Measurements from ENCODE around the gene PIGV. TPM values are rescaled to one million over a fixed set of nuclear protein-coding genes. Genes with fewer than 3 reads are reported as not detected.

Gene PIGV
- total and polyA plus RNA-seq, 2 donors (not counting 1 experiment from before 2014, with no cell fraction given): 9.2 to 17.4 TPM

DNA sequence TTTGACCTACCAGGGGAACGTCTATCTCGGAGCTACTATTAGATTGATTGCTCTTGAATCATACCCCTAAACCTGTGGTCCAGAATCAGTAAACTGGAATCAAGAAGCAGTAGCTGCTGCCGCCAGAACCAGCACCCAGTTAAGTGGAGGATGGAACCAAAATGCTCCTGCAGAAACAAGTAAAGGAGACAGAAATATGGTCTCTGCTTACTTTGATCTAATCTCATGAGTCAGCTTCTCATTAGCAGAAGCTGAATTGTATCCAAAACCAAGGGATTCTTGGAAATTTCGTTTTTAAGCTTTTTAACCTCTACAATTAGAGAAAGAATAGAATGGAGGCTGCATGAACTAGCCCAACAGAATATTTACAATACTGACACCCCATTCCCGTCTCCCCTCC is 42.6 kb upstream of the PIGV start:
- ATAC-seq (ENCODE audit: low read depth): no peak
- Mint-ChIP-seq H3K27me3 (no peaks in the 10 kb centered on the region), H3K4me1 (peaks cover 78% of the 10 kb centered on the region), H3K27ac (peak overlapping the region; percentile 92), H3K9me3 (ENCODE audit: insufficient read depth) (no peaks in the 10 kb centered on the region), H3K4me3 (no peak overlapping the region)
- Histone ChIP-seq H2AFZ (ENCODE audit: insufficient read depth, low read depth, low read length, poor library complexity, severe bottlenecking) (no peak overlapping the region), H3K4me3 (ENCODE audit: control extremely low read depth in 1 of 5, extremely low read depth in 1 of 5, insufficient read depth in 1 of 5, low read depth in 2 of 5, low read length in 4 of 5) (no peak overlapping the region), H4K20me1 (ENCODE audit: control insufficient read depth, insufficient read depth, low read length, poor library complexity, severe bottlenecking) (peaks cover 19% of the 10 kb centered on the region), H3K27ac (ENCODE audit: low read length in 2 of 2) (peak overlapping the region; percentile 75 to 96), H3K79me2 (ENCODE audit: control insufficient read depth, insufficient read depth, low read length) (peaks cover 72% of the 10 kb centered on the region), H3K4me2 (replicated peaks; ENCODE audit: low read depth, low read length, poor library complexity, severe bottlenecking) (peak overlapping the region; percentile 78), H3K9ac (ENCODE audit: low read length) (no peak overlapping the region), H3K4me1 (ENCODE audit: control insufficient read depth in 2 of 2, insufficient read depth in 2 of 2, low read length in 2 of 2) (peaks cover 74 to 86% of the 10 kb centered on the region in 2 donors), H3K27me3 (replicated peaks in 1 of 4; ENCODE audit: control extremely low read depth in 1 of 4, control insufficient read depth in 3 of 4, insufficient read depth in 4 of 4, low read length in 3 of 4) (no peaks in the 10 kb centered on the region), H3K36me3 (replicated peaks in 1 of 2; ENCODE audit: control extremely low read depth in 1 of 2, control insufficient read depth in 1 of 2, extremely low read depth in 1 of 2, insufficient read depth in 2 of 2, low read length in 1 of 2) (peaks cover 1 to 52% of the 10 kb centered on the region in 2 experiments), H3K9me3 (ENCODE audit: control extremely low read depth in 1 of 3, control insufficient read depth in 2 of 3, insufficient read depth in 1 of 3, low read length in 2 of 3) (no peaks in the 10 kb centered on the region)
- intact Hi-C loops (cut with micrococcal nuclease): loop anchor here (2.0 kb wide), 1 partner anchor 22 kb away; no protein-coding TSS in a partner anchor
- TF ChIP-seq, protein P1, sequence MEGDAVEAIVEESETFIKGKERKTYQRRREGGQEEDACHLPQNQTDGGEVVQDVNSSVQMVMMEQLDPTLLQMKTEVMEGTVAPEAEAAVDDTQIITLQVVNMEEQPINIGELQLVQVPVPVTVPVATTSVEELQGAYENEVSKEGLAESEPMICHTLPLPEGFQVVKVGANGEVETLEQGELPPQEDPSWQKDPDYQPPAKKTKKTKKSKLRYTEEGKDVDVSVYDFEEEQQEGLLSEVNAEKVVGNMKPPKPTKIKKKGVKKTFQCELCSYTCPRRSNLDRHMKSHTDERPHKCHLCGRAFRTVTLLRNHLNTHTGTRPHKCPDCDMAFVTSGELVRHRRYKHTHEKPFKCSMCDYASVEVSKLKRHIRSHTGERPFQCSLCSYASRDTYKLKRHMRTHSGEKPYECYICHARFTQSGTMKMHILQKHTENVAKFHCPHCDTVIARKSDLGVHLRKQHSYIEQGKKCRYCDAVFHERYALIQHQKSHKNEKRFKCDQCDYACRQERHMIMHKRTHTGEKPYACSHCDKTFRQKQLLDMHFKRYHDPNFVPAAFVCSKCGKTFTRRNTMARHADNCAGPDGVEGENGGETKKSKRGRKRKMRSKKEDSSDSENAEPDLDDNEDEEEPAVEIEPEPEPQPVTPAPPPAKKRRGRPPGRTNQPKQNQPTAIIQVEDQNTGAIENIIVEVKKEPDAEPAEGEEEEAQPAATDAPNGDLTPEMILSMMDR (IDR thresholded peaks at IDR 0.05): no peak
- TF ChIP-seq EZH2 (IDR thresholded peaks at IDR 0.05; ENCODE audit: borderline replicate concordance, insufficient read depth, low read depth, low read length, poor library complexity, severe bottlenecking): no peak
- no peak for DNase-seq
- ChIA-PET CTCF (interaction anchor here (0.7 to 3.2 kb wide), 10 partner anchors 17 to 207 kb away, joined by 3 to 24 read pairs (median 4); partner anchors contain the start of gene ARID1A), POLR2A (interaction anchor here (4.8 kb wide), 1 partner anchor 48 kb away, joined by 26 read pairs; the partner anchor contains the start of gene ARID1A)
- 75% methylated on average over 1 of the region's 5 CpGs for WGBS (ENCODE audit: insufficient coverage)

DNA sequence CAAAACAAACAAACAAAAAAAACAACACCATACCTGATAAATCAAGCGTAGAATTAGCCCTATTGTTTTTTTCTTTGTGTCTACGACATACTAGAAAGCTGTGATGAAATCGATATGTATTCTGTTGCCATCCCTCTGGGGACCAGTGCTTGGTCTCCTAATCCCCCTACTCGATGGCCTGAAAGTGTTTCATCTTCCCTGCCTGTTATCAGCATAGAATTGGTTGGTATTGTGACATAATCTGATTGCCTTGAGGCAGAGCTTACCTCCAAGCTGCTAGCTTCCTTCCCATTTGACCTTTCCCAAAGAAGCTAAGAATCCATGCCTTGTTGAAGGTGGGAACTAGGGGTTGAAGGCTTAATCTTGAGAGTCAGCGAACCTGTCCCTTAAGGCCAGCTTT is 40.7 kb upstream of the PIGV start:
- TF ChIP-seq, protein P1 (IDR thresholded peaks at IDR 0.05): no peak
- TF ChIP-seq EZH2 (IDR thresholded peaks at IDR 0.05; ENCODE audit: borderline replicate concordance, insufficient read depth, low read depth, low read length, poor library complexity, severe bottlenecking): no peak
- Histone ChIP-seq H3K27me3 (replicated peaks in 1 of 4; ENCODE audit: control extremely low read depth in 1 of 4, control insufficient read depth in 3 of 4, insufficient read depth in 4 of 4, low read length in 3 of 4) (no peaks in the 10 kb centered on the region), H3K79me2 (ENCODE audit: control insufficient read depth, insufficient read depth, low read length) (peaks cover 74% of the 10 kb centered on the region), H3K9me3 (ENCODE audit: control extremely low read depth in 1 of 3, control insufficient read depth in 2 of 3, insufficient read depth in 1 of 3, low read length in 2 of 3) (no peaks in the 10 kb centered on the region), H3K36me3 (replicated peaks in 1 of 2; ENCODE audit: control extremely low read depth in 1 of 2, control insufficient read depth in 1 of 2, extremely low read depth in 1 of 2, insufficient read depth in 2 of 2, low read length in 1 of 2) (peaks cover 0 to 49% of the 10 kb centered on the region in 2 experiments), H3K9ac (ENCODE audit: low read length) (no peak overlapping the region), H4K20me1 (ENCODE audit: control insufficient read depth, insufficient read depth, low read length, poor library complexity, severe bottlenecking) (peaks cover 24% of the 10 kb centered on the region), H3K4me1 (ENCODE audit: control insufficient read depth in 2 of 2, insufficient read depth in 2 of 2, low read length in 2 of 2) (peaks cover 63 to 72% of the 10 kb centered on the region in 2 donors), H3K4me3 (ENCODE audit: control extremely low read depth in 1 of 5, extremely low read depth in 1 of 5, insufficient read depth in 1 of 5, low read depth in 2 of 5, low read length in 4 of 5) (no peak overlapping the region), H3K27ac (ENCODE audit: low read length in 2 of 2) (peak overlapping the region; percentile 7 to 96), H2AFZ (ENCODE audit: insufficient read depth, low read depth, low read length, poor library complexity, severe bottlenecking) (no peak overlapping the region), H3K4me2 (replicated peaks; ENCODE audit: low read depth, low read length, poor library complexity, severe bottlenecking) (no peak overlapping the region)
- CTCF ChIA-PET: interaction anchor here (0.6 to 1.8 kb wide), 6 partner anchors 8 to 145 kb away, joined by 3 to 5 read pairs (median 3); no protein-coding TSS in a partner anchor
- POLR2A ChIA-PET: interaction anchor here (0.6 to 0.7 kb wide), 2 partner anchors 18 to 1472 kb away, joined by 3 to 4 read pairs; no protein-coding TSS in a partner anchor
- no peaks in the 10 kb centered on the region for H3K9me3 Mint-ChIP-seq (ENCODE audit: insufficient read depth)
- DNase-seq: no peak
- no peak overlapping the region for H3K4me3 Mint-ChIP-seq
- WGBS (ENCODE audit: insufficient coverage): 100% methylated on average over 2 of the region's 5 CpGs
- no peak for ATAC-seq (ENCODE audit: low read depth)
- H3K27me3 Mint-ChIP-seq: no peaks in the 10 kb centered on the region
- intact Hi-C loops (cut with micrococcal nuclease): no loop called here
- peak overlapping the region; percentile 10 for H3K27ac Mint-ChIP-seq
- H3K4me1 Mint-ChIP-seq: peaks cover 74% of the 10 kb centered on the region
